GM13977 (cell line): ENCODE data around the gene C1QTNF9.

Experiments
- DNase-seq: peaks from one replicate; pipeline ENCODE4 v3.0.0; 2012; ENCODE audit warnings: low spot score
- in situ Hi-C: fragments of 300-500 bp; cut with MboI; formaldehyde crosslinking; loops from one replicate; pipeline ENCODE4 v1.12.0; 2022; ENCODE audit warnings: low sequenced_read_pairs, low pct_unique_long_range_greater_than_20kb, mixed read lengths, inconsistent platforms; ENCODE audit not compliant: unreplicated experiment
- TF ChIP-seq, protein P1 (sequence below): IDR thresholded peaks from 2 replicates; pipeline ENCODE4 v1.5.1; 2012; ENCODE audit warnings: mild to moderate bottlenecking, control low read depth; ENCODE audit not compliant: insufficient read depth; ENCODE audit errors: extremely low read depth, missing control alignments

C1QTNF9 gene

DNA sequence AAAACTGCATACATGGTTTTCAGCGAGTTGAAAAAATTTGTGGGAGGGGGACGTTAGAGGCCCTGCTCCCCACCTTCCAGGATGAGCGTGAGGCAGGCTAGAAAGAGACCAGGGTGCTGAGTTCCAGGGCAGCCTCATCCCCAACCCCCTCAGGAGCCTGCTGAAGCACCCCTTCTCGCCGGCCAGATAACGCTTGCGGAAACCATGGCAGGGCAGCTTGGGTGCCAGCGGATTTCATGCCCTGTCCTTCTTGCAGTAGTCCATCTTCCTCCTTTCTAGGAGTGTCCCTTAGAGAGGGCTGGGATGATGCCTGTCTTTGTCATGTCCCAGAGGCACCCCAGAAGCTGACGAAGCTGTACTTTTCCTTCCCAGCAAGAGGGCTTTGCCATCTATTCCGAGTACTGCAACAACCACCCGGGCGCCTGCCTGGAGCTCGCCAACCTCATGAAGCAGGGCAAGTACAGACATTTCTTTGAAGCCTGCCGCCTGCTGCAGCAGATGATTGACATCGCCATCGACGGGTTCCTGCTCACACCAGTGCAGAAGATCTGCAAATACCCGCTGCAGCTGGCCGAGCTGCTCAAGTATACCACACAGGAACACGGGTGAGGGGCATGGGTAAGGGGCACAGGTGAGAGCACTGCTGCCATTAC is 19.0 kb upstream of the C1QTNF9 start:
- TF ChIP-seq, protein P1, sequence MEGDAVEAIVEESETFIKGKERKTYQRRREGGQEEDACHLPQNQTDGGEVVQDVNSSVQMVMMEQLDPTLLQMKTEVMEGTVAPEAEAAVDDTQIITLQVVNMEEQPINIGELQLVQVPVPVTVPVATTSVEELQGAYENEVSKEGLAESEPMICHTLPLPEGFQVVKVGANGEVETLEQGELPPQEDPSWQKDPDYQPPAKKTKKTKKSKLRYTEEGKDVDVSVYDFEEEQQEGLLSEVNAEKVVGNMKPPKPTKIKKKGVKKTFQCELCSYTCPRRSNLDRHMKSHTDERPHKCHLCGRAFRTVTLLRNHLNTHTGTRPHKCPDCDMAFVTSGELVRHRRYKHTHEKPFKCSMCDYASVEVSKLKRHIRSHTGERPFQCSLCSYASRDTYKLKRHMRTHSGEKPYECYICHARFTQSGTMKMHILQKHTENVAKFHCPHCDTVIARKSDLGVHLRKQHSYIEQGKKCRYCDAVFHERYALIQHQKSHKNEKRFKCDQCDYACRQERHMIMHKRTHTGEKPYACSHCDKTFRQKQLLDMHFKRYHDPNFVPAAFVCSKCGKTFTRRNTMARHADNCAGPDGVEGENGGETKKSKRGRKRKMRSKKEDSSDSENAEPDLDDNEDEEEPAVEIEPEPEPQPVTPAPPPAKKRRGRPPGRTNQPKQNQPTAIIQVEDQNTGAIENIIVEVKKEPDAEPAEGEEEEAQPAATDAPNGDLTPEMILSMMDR = no peak
- in situ Hi-C loops = no loop called here
- DNase-seq = no peak

DNA sequence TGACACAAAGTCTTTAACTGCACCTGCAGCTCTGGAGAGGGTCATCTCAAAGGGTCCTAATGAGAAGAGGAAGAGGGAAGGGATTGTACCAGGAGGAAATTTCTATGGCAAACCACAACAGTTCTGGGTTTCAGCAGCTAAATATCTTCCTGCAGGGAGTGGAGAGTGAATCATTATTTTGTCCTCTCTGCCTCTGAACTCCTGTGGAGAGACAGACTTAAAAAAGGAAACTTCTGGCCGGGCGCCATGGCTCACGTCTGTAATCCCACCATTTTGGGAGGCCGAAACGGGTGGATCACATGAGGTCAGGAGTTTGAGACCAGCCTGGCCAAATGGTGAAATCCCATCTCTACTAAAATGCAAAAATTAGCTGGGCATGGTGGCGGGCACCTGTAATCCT is 16.9 kb upstream of the C1QTNF9 start:
- no peak for DNase-seq
- in situ Hi-C loops = no loop called here
- TF ChIP-seq, protein P1 = no peak

DNA sequence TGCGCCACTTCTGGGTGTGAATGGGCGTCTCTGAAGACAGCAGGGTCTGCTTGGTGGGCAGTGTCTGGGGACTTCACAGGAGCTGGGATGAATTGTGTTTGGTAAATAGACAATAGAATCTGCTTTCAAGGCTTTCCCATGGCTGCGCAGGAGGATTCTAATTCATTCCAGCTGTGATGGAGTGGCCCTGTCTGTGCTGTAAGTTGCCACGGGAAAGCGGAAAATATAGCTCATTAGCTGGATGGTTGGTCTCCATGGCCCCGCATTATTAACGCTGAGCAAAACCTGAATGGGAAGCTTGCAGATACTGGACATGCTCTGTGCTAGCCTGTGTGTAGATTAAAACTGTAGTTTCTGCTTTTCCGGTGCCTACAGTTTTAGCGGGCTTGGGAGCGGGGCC is 15.6 kb upstream of the C1QTNF9 start:
- TF ChIP-seq, protein P1 = no peak
- no peak for DNase-seq
- in situ Hi-C loops = no loop called here

GRCh38 chr13:24299488-24300114 is 9.8 kb upstream of the C1QTNF9 start:
- in situ Hi-C loops = no loop called here
- TF ChIP-seq, protein P1 = no peak
- DNase-seq = no peak

- in situ Hi-C loops = no loop called here
- TF ChIP-seq, protein P1 = no peak
- DNase-seq = no peak
Measured at GRCh38 chr13:24301434-24301833, 7.9 kb upstream of the C1QTNF9 start.

- TF ChIP-seq, protein P1 = no peak
- DNase-seq = no peak
- in situ Hi-C loops = no loop called here
Measured at GRCh38 chr13:24301911-24302310, 7.5 kb upstream of the C1QTNF9 start.
